Measurements from ENCODE around the gene NT5C.
"Not testable (repeated sequence)": the region's sequence is repeated elsewhere in the genome, so short reads cannot be mapped to it uniquely, and the experiment has no call there.

NT5C gene

DNA sequence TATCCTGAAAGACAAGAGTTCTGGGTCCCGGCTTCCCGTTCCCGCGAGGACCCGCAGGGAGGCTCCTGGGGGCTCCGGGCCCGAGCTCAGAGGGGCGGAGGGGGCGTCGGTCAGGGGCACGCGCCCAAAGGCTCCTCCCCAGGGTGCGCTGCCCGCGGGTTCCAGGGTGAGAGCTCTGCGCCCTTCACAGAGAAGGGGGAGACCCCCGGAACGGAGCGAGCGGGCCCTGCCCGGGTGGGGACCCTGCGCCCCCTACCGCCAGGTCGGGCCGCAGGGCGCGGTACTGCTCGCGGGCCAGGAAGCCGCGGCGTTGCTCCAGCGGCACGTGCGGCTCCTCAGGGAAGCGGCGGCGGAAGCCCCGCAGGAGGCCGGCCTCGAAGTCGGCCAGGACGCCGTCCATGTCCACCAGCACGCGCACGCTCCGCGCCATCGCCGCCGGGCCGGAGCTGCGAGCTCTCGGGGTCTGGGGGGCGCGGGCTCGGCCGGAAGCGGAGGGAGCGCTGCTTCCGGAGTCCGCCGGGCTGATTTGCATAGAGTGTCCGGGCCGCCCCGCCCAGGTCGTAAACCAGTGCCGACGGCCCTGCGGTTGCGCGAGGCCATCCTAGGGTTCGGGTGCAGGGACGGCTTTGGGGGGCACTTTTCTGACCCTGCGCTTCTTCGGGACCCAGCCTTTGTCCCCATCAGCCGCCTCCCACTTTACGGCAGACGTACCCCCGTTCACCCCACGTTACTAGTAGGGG is at the start of gene NT5C:
Gene NT5C, minus strand, starts transcription at position 465 of the 740 bp plus-strand sequence. Its CDS starts 35 bp downstream, at position 430.
- DNase-seq (ENCODE audit: low spot score): peak; percentile 73

DNA sequence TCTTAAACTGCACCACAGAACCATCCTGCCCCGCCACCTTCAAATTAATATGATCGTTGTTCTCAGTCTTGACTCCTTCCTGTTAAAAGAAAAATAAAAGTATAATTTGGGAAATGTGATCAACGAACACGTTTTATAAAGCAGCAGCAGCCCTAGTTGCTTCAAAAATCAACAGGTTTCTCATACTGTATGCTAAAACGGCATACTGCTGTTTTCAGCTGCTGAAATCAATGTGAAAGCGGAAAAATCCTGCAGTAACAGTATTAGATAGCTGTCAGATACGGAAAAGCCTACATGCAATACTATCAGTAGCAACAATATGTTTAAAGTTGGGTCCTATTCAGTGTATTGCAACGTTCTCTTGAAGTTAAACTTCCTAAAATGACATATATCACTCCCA is 49.6 kb upstream of the NT5C start:
- DNase-seq (ENCODE audit: low spot score): no peak

DNA sequence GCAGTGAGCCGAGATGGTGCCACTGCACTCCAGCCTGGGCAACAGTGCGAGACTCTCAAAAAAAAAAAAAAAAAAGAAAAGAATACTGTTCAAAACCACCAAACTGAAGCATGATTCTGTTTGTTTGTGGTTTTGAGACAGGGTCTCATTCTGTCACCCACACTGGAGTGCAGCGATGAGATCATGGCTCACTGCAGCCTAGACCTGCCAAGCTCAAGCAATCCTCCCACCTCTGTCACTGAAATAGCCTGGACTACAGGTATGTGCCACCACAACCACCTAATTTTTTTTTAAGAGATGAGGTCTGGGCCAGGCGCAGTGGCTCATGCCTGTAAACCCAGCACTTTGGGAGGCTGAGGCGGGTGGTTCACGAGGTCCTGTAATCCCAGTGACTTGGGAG is 46.9 kb upstream of the NT5C start:
- no peak for DNase-seq (ENCODE audit: low spot score)

DNA sequence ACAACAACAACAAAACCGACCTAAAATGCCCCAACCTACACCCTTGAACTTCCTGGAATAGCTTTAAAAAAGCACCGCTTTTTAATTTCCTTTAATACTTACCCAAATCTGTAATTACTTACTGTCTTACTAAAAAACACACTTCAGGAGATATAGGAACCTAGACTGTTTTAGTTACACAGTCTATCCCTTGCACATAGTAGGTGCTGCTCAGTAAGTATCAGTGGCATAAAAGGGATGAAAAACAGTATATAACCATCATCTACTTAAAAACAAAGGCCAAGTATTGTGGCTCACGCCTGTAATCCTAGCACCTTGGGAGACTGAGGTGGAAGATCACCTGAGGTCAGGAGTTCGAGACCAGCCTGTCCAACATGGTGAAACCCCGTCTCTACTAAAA is 45.1 kb upstream of the NT5C start:
- no peak for DNase-seq (ENCODE audit: low spot score)

DNA sequence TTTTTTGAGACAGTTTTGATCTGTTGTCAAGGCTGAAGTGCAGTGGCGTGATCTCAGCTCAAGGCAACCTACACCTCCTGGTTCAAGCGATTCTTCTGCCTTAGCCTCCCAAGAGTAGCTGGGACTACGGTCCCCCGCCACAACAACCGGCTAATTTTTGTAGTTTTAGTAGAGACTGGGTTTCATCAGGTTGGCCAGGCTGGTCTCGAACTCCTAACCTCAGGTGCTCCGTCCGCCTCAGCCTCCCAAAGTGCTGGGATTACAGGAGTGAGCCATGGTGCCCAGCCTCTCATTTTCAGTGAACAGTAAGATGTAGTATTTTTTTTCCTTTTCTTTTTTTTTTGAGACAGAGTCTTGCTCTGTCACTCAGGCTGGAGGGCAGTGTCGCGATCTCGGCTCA is 43.5 kb upstream of the NT5C start:
- DNase-seq (ENCODE audit: low spot score): no peak

DNA sequence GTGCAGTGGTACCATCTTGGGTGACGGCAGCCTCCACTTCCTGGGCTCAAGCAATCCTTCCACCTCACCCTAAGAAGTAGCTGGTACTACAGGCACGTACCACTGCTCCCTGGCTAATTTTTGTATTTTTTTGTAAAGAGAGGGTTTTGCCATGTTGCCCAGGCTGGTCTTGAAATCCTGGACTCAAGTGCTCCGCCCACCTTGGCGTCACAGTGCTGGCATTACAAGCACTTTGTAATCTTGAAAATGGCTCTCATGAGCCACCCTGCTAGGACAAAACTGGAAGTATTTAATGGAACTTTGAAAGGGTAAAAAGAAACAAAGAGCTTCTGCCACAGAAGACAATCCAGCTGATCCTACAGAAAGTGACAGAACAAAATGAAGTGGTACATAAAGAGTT is 42.0 kb upstream of the NT5C start:
- no peak for DNase-seq (ENCODE audit: low spot score)

DNA sequence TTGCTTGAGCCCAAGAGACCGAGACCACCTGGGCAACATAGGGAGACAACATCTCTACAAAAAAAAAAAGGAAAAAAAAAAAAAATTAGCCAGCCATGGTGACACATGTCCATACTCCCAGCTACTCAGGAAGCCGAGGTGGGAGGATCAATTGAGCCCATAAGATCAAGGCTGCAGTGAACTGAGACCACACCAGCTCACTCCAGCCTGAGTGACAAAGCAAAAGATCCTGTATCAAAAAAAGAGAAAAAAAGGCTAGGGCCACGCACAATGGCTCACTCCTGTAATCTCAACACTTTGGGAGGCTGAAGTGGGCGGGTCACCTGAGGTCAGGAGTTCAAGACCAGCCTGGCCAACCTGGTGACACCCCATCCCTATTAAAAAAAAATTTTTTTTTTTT is 37.5 kb upstream of the NT5C start:
- DNase-seq (ENCODE audit: low spot score): no peak

DNA sequence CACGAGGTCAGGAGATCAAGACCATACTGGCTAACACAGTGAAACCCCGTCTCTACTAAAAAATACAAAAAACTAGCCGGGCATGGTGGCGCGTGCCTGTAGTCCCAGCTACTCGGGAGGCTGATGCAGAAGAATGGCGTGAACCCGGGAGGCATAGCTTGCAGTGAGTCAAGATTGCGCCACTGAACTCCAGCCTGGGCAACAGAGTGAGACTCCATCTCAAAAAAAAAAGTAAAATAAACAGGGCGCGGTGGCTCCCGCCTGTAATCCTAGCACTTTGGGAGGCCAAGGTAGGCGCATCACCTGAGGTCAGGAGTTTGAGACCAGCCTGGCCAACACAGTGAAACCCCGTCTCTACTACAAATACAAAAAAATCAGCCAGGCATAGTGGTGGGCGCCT is 33.1 kb upstream of the NT5C start:
- not testable (repeated sequence) for DNase-seq (ENCODE audit: low spot score)

DNA sequence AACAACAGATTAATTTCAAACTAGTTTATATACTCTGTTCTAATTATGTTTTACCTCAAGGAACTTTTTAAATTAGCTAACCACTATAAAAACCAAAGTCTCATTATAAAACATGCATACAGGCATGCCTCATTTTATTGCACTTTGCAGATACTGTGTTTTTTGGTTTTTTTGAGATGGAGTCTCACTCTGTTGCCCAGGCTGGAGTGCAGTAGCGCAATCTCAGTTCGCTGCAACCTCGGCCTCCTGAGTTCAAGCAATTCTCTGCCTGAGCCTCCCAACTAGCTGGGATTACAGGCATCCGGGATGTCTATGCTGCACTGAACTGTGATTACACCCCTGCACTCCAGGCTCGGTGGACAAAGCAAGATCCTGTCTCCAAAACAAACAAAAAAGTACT is 31.5 kb upstream of the NT5C start:
- DNase-seq (ENCODE audit: low spot score): no peak

DNA sequence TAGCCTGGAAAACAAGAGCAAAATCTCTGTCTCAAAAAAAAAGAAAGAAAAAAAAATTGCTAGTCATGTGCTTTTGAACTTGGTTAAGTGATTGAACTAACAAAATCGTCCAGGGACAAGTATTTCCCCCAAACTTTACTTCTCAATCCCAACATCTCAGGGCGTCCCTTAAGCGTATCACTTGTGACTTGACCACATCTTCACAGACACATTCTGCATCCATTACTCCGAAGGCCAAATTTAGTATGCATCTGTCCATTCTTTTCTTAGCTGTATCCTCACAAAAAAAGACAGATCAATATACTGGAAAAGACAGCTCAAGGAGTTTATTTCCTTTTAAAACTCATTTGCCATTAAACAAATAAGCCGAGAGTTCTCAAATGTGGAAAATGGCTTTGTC is 28.7 kb upstream of the NT5C start:
- no peak for DNase-seq (ENCODE audit: low spot score)

DNA sequence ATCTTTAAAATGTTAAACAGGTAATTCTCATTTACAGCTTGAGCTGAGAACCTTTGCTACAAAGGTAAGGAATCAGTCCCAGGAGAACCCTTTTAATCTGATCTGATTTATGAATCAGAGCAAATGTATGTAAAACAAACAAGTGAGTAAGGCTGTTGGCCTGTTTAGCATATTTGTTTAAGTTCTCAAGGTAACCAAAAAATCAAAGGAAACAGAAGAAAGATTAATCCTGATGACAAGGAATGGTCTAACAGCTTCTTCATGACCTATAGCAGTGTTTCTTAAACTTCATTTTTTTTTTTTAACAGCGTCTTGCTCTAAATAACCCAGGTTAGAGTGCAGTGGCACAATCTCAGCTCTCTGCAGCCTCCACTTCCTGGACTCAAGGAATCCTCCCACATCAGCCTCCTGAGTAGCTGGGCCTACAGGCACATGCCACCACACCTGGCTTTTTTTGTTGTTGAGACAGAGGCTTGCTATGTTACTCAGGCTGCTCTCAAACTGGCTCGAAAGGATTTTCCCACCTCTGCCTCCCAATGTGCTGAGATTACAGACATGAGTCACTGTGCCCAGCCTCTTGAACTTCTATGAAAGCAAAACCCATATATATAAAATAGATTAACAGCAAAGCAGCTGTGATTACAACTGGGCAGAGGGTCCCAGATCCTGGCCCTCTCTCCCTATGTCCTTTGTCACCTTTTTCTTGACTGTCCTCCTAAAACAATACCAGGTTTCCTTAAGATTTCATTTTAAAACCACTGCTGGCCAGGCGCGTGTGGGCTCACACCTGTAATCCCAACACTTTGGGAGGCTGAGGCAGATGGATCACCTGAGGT is 27.9 kb upstream of the NT5C start:
- DNase-seq (ENCODE audit: low spot score): no peak

DNA sequence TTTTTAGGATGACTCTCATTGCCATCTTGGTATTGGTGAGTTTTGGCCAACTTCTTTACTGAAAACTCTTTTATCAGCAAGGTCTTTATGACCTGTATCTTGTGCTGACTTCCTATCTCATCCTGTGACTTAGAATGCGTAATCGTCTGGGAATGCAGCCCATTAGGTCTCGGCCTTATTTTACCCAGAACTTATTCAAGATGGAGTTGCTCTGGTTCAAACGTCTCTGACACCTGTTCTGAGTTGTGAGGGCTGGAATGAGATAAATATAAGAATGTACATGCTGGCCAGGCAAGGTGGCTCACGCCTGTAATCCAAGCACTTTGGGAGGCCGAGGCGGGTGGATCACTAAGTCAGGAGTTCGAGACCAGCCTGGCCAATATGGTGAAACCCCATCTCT is 26.9 kb upstream of the NT5C start:
- not testable (repeated sequence) for DNase-seq (ENCODE audit: low spot score)

DNA sequence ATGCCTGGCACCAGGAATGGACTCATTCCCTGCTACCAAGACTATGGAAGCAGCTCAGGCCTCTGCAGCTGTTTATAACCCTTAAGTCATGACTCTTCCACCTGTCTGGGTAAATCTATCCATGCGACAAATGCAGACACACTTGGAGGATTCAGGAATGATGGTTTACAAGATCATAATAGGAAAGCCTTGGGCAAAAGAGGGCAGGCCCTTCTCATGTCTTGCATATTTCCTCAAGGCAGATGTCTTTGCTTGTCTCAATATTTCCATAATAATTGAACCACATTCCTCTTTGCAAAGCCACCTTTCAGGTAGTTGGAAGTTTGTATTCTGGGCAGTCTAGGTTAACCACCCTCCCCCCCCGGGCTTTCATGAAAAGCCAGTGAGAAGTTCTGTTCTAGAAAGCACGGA is 23.7 kb upstream of the NT5C start:
- DNase-seq (ENCODE audit: low spot score): no peak

DNA sequence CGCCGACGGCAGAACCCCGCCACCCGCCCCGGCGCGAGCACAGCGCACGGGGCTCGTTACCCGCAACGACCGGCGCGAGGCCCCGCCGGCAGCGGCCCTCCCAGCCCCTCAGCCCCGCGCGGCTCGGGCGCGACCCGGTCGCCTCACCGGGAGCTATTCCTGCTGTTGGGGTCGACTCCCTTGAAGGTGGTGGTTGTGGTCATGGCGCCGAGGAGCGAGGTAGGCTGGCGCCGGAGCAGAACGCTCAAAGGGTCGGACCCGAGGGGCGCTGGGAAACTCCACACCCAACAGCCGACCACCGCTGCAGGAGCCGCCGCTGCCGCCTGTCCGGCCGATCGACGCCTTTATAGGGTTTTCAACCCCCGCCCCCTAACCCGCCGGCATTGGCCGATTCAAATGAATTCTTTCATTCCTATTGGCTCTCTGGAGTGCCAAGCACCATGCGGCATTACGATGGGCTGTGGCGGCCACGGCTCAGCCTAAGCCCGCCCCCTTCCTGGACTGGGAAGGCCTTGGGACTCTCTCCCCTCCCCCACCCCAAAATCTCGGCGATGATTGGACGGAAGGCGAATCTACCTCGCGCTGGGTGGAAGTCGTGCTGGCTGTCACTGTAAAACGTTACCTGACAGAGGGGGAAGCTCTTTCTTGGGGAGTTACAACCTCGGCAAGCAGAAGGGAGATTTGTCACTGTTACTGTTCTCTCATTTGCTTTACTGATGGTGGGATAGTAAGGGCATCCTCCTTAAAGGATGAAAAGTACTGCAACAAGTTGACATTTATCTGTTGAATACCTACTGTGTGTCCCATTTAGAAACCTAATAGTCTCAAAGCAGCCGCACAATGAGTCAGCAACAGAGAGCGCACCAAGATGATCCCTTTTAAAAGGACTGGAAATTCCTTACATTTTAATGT is 22.9 kb upstream of the NT5C start, which contains the start of gene JPT1:
Gene JPT1, minus strand, starts transcription at position 318 of the 912 bp plus-strand sequence. Its CDS starts 115 bp downstream, at position 203.
- DNase-seq (ENCODE audit: low spot score): peak; percentile 99

DNA sequence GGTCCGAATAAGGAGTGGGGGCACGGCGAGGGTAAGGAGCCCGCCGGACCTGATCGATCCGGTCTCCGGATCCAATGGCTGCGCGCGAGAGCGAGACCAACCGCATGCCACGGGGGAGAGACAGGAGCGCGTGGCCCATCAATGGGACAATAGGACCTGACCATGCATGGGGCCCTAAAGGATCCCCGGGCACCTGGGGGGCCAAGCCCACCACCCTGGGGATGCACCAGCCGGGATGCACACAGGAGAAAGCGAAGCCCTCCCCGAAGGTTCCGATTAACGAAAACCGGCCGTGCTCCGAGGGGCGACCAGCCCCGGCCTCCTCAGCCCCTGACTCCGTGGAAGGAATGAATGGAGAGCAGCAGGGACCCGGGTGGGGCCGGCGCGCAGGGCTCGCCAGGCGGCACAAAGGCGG is 22.2 kb upstream of the NT5C start:
- DNase-seq (ENCODE audit: low spot score): peak; percentile 25

DNA sequence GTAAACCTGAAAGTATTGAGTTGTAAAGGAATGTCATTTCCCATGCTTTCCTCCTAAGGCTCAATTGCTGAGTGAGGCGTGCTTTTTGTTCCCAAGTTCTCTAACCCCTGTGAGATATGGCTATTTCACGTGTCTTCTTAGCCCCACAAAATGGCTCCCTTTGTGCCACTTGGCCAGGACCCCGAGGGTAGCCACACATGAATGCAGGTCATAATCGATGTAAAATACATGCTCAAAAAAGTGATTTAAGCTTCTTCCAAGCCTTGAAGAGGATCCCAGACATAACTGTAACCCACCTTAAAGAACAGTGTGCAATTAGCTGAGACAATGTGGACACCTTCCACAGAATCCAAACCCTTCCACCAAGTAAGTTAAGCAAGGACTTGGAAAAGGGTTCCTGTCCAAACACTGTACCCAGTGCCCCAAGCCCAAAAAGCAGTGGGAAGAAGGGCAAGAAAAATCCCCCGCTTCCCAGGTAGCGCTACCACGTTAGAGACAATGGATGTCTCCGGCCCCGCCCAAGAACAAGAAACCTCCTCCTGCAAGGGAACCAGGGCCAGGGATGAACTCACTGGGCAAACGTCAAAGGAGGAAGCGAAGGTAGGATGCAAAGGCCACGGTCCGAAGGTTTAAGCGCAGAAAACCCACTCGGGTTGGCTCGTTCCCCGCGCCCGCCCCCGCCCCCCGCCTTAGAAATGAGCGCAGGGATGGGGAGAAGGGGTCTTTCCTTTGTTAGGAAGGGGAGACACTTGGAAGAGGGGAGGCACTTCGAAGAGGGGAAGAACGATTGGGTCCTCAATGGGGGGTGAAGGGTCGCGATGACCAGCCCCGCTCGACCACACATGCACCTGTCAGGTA is 21.6 kb upstream of the NT5C start:
- DNase-seq (ENCODE audit: low spot score): peak; percentile 78

DNA sequence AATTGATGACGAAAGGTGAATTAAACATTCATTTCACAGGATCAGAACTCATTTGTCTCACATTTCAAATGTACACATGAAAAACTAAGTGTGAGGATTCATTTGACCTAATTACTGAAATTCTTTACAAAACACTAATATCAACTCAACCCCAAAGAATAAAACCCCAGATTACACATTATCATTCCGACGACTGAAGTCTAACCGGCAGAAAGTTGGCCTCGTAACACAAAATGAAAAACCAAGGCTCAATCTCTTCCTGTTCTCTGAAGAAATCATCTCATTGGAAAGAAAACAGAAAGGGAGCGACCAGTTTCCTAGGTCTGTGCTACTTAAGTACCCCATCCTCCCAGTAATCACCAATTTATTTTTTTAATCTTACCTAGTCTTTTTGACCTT is 21.0 kb upstream of the NT5C start:
- DNase-seq (ENCODE audit: low spot score): no peak

DNA sequence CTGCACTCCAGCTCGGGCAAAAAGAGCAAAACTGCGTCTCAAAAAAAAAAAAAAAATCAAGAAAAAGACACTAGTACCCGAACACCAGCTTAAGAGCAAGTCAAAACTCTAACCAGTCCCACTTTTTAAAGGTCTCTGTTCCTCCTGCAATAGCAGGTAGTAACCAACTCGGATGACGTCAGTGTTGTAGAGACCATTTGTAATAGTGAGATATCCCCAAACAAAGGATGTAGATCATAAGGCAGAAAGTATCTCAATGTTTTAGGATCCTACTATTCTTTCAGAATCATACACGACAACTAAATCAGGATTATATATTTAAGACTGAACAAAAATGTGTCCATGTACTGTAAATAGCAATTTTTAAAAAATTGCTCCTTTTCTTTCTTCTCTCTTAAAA is 20.4 kb upstream of the NT5C start:
- DNase-seq (ENCODE audit: low spot score): peak; percentile 64

DNA sequence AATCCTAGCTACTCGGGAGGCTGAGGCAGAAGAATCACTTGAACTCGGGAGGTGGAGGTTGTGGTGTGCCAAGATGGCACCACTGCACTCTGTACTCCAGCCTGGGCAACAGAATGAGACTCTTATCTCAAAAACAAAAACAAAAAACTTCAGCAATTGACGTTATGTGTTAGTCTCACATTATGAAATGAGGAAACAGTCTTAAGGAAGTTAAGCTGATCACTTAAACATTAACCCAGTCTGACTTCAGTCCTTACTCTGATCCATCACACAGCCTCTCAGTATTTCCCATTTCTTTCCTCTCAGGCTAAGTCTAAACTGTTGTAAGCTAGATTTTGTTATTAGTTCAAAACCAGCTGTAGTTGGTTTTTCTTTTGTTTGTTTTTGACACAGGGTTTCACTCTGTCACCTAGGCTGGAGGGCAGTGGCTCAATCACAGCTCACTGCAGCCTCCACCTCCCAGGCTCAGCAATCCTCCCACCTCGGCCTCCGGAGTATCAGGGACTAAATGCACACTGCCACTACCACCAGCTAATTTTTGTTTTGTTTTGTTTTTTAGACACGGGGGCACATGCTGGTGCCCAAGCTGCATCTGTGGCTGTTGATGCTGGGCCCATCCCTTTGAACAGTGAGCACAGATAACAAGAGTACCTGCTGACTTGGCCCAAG is 16.5 kb upstream of the NT5C start:
- no peak for DNase-seq (ENCODE audit: low spot score)

DNA sequence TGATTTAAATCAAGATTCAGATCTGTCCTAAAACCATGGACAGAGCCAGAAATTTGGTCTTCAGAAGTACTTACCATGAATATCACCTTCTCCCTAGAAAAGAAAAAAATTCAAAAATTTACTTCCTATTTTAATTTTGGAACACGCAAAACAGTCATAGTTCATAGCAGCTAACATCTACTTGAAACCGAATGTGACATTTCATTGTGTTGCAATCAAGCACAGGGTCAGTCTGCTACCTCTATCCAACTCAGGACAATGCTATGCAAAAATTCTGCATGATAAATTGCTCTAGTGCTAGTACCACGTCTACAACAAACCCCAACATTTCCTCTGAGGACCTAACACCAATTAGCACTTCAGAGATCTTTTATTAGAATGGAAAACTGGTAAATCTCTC is 15.1 kb upstream of the NT5C start:
- DNase-seq (ENCODE audit: low spot score): no peak
